H9 (cell line): ENCODE results near the gene C17orf75. TPM values are rescaled to one million over a fixed set of nuclear protein-coding genes. Genes with fewer than 3 reads are reported as not detected.
A peak's percentile ranks its signal among the peaks of the same experiment; 100 is the strongest.

Experiments used
- DNase-seq: peaks from one replicate; pipeline ENCODE4 v3.0.0-alpha.2; 2017
- H2AFZ ChIP-seq: one replicate; pipeline ENCODE4 v1.6.1; 2013; ENCODE audit warnings: mild to moderate bottlenecking, low read length, control low read depth, moderate library complexity
- H2AK5ac ChIP-seq: 2 replicates; pipeline ENCODE4 v1.6.1; 2013; ENCODE audit warnings: low read length, control low read depth, mixed read lengths; ENCODE audit not compliant: insufficient read length
- H2BK120ac ChIP-seq: one replicate; pipeline ENCODE4 v1.6.1; 2013; ENCODE audit warnings: low read depth, mild to moderate bottlenecking, low read length, control low read depth, inconsistent platforms; ENCODE audit not compliant: poor library complexity, severe bottlenecking
- H2BK12ac ChIP-seq: 2 replicates; pipeline ENCODE4 v1.6.1; 2013; ENCODE audit warnings: low read length, control low read depth, mixed read lengths, low read depth; ENCODE audit not compliant: insufficient read length
- H2BK15ac ChIP-seq: 2 replicates; pipeline ENCODE4 v1.6.1; 2013; ENCODE audit warnings: low read depth, low read length, control low read depth
- H2BK20ac ChIP-seq: one replicate; pipeline ENCODE4 v1.6.1; 2013; ENCODE audit warnings: low read depth, mild to moderate bottlenecking, low read length, control low read depth, inconsistent platforms; ENCODE audit not compliant: poor library complexity, severe bottlenecking
- H2BK5ac ChIP-seq: 2 replicates; pipeline ENCODE4 v1.6.1; 2013; ENCODE audit warnings: low read length, control low read depth, mixed read lengths; ENCODE audit not compliant: insufficient read length
- H3K14ac ChIP-seq: 2 replicates; pipeline ENCODE4 v1.6.1; 2013; ENCODE audit warnings: low read length, control low read depth; ENCODE audit not compliant: insufficient read depth
- H3K18ac ChIP-seq: 2 replicates; pipeline ENCODE4 v1.6.1; 2013; ENCODE audit warnings: low read depth, mild to moderate bottlenecking, mixed read lengths, low read length, control low read depth; ENCODE audit not compliant: insufficient read length
- H3K23ac ChIP-seq: 2 replicates; pipeline ENCODE4 v1.6.1; 2013; ENCODE audit warnings: low read length, control low read depth, mixed read lengths, low read depth; ENCODE audit not compliant: insufficient read length
- H3K23me2 ChIP-seq: 2 replicates; pipeline ENCODE4 v1.6.1; 2013; ENCODE audit warnings: low read depth, mild to moderate bottlenecking, mixed read lengths, low read length, control low read depth; ENCODE audit not compliant: insufficient read length, poor library complexity, severe bottlenecking
- H3K27ac ChIP-seq: 2 replicates; pipeline ENCODE4 v1.5.1; 2013; ENCODE audit warnings: low read length, control low read depth, mixed read lengths, low read depth; ENCODE audit not compliant: insufficient read length
- H3K27me3 ChIP-seq: 2 replicates; pipeline ENCODE4 v1.6.1; 2013; ENCODE audit warnings: low read length, control low read depth, inconsistent platforms; ENCODE audit not compliant: insufficient read depth
- H3K4ac ChIP-seq: 2 replicates; pipeline ENCODE4 v1.6.1; 2013; ENCODE audit warnings: low read depth, mild to moderate bottlenecking, control low read depth, inconsistent platforms, low read length, moderate library complexity
- H3K4me1 ChIP-seq: 2 replicates; pipeline ENCODE4 v1.6.1; 2013; ENCODE audit warnings: low read length, control low read depth, inconsistent platforms; ENCODE audit not compliant: insufficient read depth
- H3K4me2 ChIP-seq: 2 replicates; pipeline ENCODE4 v1.6.1; 2013; ENCODE audit warnings: low read length, control low read depth, mixed read lengths; ENCODE audit not compliant: insufficient read length, insufficient read depth
- H3K56ac ChIP-seq: 2 replicates; pipeline ENCODE4 v1.6.1; 2013; ENCODE audit warnings: low read depth, mild to moderate bottlenecking, mixed read lengths, low read length, control low read depth; ENCODE audit not compliant: insufficient read length
- H3K79me1 ChIP-seq: 2 replicates; pipeline ENCODE4 v1.6.1; 2013; ENCODE audit warnings: low read depth, mild to moderate bottlenecking, moderate library complexity, low read length, control low read depth, inconsistent platforms; ENCODE audit not compliant: insufficient read depth, poor library complexity, severe bottlenecking
- H3K79me2 ChIP-seq: 2 replicates; pipeline ENCODE4 v1.6.1; 2013; ENCODE audit warnings: low read length, control low read depth, inconsistent platforms; ENCODE audit not compliant: insufficient read depth
- H3K9ac ChIP-seq: 2 replicates; pipeline ENCODE4 v1.6.1; 2013; ENCODE audit warnings: low read length, control low read depth, mixed read lengths; ENCODE audit not compliant: insufficient read length; ENCODE audit errors: extremely low read depth
- H3K9me3 ChIP-seq: one replicate; pipeline ENCODE4 v1.6.1; 2013; ENCODE audit warnings: low read depth, low read length, inconsistent platforms; ENCODE audit not compliant: control insufficient read depth
- H3T11ph ChIP-seq: one replicate; pipeline ENCODE4 v1.6.1; 2013; ENCODE audit warnings: mild to moderate bottlenecking, low read length, control low read depth, inconsistent platforms
- H4K20me1 ChIP-seq: one replicate; pipeline ENCODE4 v1.6.1; 2013; ENCODE audit not compliant: control insufficient read depth, insufficient read length, insufficient read depth
- H4K5ac ChIP-seq: 2 replicates; pipeline ENCODE4 v1.6.1; 2013; ENCODE audit warnings: low read depth, mild to moderate bottlenecking, mixed read lengths, low read length, control low read depth; ENCODE audit not compliant: insufficient read length
- H4K8ac ChIP-seq: replicated peaks from 2 replicates; pipeline ENCODE4 v1.6.1; 2013; ENCODE audit warnings: low read length, control low read depth, mixed read lengths, low read depth; ENCODE audit not compliant: insufficient read length
- H4K91ac ChIP-seq: 2 replicates; pipeline ENCODE4 v1.6.1; 2013; ENCODE audit warnings: low read depth, mild to moderate bottlenecking, moderate library complexity, mixed read lengths, low read length, control low read depth; ENCODE audit not compliant: insufficient read length
- H3K27ac Mint-ChIP-seq, 3 experiments: 2 replicates in 2 of 3; 3 replicates in 1 of 3; pipeline ENCODE4 v1.8.0; 2020 to 2021; ENCODE audit warnings: mixed read lengths in 3 of 3, mild to moderate bottlenecking in 1 of 3, moderate library complexity in 1 of 3
- H3K27me3 Mint-ChIP-seq: 2 replicates; pipeline ENCODE4 v1.8.0; 2021; ENCODE audit warnings: low read depth, mild to moderate bottlenecking, moderate library complexity, mixed read lengths
- H3K36me3 Mint-ChIP-seq, 3 experiments: 2 replicates in 2 of 3; 3 replicates in 1 of 3; pipeline ENCODE4 v1.8.0; 2020 to 2021; ENCODE audit warnings: low read depth in 3 of 3, mixed read lengths in 3 of 3; ENCODE audit not compliant: insufficient read depth in 1 of 3
- H3K4me1 Mint-ChIP-seq, 2 experiments: 2 replicates each; pipeline ENCODE4 v1.8.0; 2020; ENCODE audit warnings: mixed read lengths in 2 of 2
- H3K4me3 Mint-ChIP-seq, 2 experiments: 2 replicates in 1 of 2; 3 replicates in 1 of 2; pipeline ENCODE4 v1.8.0; 2020 to 2021; ENCODE audit warnings: mild to moderate bottlenecking in 2 of 2, mixed read lengths in 2 of 2, moderate library complexity in 1 of 2
- H3K9me3 Mint-ChIP-seq, 2 experiments: 2 replicates in 1 of 2; 3 replicates in 1 of 2; pipeline ENCODE4 v1.8.0; 2020; ENCODE audit warnings: mild to moderate bottlenecking in 2 of 2, mixed read lengths in 2 of 2, moderate library complexity in 1 of 2
- WGBS: extraction: QIAGEN DNeasy Blood & Tissue Kit; methylation state at CpG from one replicate; pipeline ENCODE4 v1.1.7; 2013; ENCODE audit warnings: missing lambda C conversion rate, low lambda C conversion rate, mixed read lengths; ENCODE audit not compliant: insufficient read length; ENCODE audit errors: extremely low coverage; 5-methylcytosine and 5-hydroxymethylcytosine counted together
- total RNA-seq: library from RNA; stranded (reverse); gene quantifications from 2 replicates; pipeline ENCODE4 v1.2.1, GENCODE V29; 2021
- TF ChIP-seq, protein P1 (sequence below): fragments of 200-600 bp; sonication (generic); conservative IDR thresholded peaks from 3 replicates; pipeline ENCODE4 v1.8.0; 2021; ENCODE audit warnings: antibody characterized with exemption, mild to moderate bottlenecking

Gene C17orf75
- total RNA-seq, 1 experiment from 2014 or later, result 40.4 TPM

- no CpG with 5 or more reads among the region's 8 CpGs for WGBS
- H3K27ac Mint-ChIP-seq, result peak overlapping the region in 2 of 3 experiments; percentile 66 to 82; a peak in 3 of 7 replicates
- no peak overlapping the region for H3T11ph ChIP-seq
- no peaks in the 10 kb centered on the region for H3K27me3 ChIP-seq
- no peak overlapping the region for H2AFZ ChIP-seq
- no peak overlapping the region for H3K27ac ChIP-seq
- no peaks in the 10 kb centered on the region for H4K20me1 ChIP-seq
- no peak overlapping the region for H2BK15ac ChIP-seq
- H3K79me2 ChIP-seq, result no peaks in the 10 kb centered on the region
- no peak for DNase-seq
- peaks cover 0 to 20% (median 7%) of the 10 kb centered on the region in 3 experiments; a peak in 5 of 7 replicates for H3K36me3 Mint-ChIP-seq
- H2BK5ac ChIP-seq, result no peak overlapping the region
- no peak overlapping the region for H2BK120ac ChIP-seq
- no peak overlapping the region for H2BK12ac ChIP-seq
- no peak overlapping the region for H3K9ac ChIP-seq
- H3K79me1 ChIP-seq, result no peaks in the 10 kb centered on the region
- no peak overlapping the region for H3K23ac ChIP-seq
- peaks cover 13% of the 10 kb centered on the region; the same call in 1 of the 2 replicates for H3K4me1 ChIP-seq
- H3K23me2 ChIP-seq, result no peaks in the 10 kb centered on the region
- H3K4me3 Mint-ChIP-seq, result no peak overlapping the region
- no peak overlapping the region for H3K56ac ChIP-seq
- TF ChIP-seq, protein P1, sequence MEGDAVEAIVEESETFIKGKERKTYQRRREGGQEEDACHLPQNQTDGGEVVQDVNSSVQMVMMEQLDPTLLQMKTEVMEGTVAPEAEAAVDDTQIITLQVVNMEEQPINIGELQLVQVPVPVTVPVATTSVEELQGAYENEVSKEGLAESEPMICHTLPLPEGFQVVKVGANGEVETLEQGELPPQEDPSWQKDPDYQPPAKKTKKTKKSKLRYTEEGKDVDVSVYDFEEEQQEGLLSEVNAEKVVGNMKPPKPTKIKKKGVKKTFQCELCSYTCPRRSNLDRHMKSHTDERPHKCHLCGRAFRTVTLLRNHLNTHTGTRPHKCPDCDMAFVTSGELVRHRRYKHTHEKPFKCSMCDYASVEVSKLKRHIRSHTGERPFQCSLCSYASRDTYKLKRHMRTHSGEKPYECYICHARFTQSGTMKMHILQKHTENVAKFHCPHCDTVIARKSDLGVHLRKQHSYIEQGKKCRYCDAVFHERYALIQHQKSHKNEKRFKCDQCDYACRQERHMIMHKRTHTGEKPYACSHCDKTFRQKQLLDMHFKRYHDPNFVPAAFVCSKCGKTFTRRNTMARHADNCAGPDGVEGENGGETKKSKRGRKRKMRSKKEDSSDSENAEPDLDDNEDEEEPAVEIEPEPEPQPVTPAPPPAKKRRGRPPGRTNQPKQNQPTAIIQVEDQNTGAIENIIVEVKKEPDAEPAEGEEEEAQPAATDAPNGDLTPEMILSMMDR, result no peak
- H2AK5ac ChIP-seq, result no peak overlapping the region
- peaks cover 7% of the 10 kb centered on the region for H3K27me3 Mint-ChIP-seq
- H3K4me2 ChIP-seq, result no peak overlapping the region
- H4K5ac ChIP-seq, result no peak overlapping the region
- H3K9me3 Mint-ChIP-seq, result no peaks in the 10 kb centered on the region; a peak in 1 of 5 replicates
- no peak overlapping the region for H3K4ac ChIP-seq
- no peak overlapping the region for H3K14ac ChIP-seq
- H3K9me3 ChIP-seq, result no peaks in the 10 kb centered on the region
- H4K91ac ChIP-seq, result no peak overlapping the region
- no peak overlapping the region for H4K8ac ChIP-seq
- no peak overlapping the region for H2BK20ac ChIP-seq
- no peak overlapping the region for H3K18ac ChIP-seq
- peaks cover 70 to 79% of the 10 kb centered on the region in 2 experiments for H3K4me1 Mint-ChIP-seq
These were observed 56.7 kb downstream of the C17orf75 start for GRCh38 chr17:32285306-32285705.
